Stimulated activated CD4-positive, alpha-beta T cell treated with anti-CD3 and anti-CD28 coated beads, Interleukin-2, amount 100 ng/mL, for 4 hours (primary cell): Measurements from ENCODE around the gene CCDC127.
"Not testable (repeated sequence)": the region's sequence is repeated elsewhere in the genome, so short reads cannot be mapped to it uniquely, and the experiment has no call there.

Experiments used
- DNase-seq: peaks from one replicate; pipeline ENCODE4 v3.0.0-alpha.2; 2020; ENCODE audit warnings: low read depth

The CCDC127 gene

DNA sequence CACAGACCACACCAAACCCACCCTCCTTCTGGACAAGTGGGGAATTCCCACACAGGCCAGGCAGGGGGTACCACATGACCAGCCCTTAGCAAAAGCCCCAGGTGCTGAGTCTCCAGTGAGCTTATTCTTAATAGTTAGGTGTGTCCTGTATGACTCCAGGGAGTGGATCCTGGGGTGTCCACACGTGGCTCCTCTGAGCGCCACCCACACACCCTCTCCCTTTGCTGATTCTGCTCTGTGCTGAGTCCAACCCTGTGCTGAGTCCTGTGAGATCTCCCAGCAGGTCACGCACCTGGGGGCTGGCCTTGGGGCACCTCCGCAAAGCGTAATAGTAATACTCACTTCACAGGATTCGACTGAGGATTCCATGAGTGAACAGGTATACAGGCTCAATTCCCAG is 14.0 kb downstream of the CCDC127 start:
- no peak for DNase-seq

DNA sequence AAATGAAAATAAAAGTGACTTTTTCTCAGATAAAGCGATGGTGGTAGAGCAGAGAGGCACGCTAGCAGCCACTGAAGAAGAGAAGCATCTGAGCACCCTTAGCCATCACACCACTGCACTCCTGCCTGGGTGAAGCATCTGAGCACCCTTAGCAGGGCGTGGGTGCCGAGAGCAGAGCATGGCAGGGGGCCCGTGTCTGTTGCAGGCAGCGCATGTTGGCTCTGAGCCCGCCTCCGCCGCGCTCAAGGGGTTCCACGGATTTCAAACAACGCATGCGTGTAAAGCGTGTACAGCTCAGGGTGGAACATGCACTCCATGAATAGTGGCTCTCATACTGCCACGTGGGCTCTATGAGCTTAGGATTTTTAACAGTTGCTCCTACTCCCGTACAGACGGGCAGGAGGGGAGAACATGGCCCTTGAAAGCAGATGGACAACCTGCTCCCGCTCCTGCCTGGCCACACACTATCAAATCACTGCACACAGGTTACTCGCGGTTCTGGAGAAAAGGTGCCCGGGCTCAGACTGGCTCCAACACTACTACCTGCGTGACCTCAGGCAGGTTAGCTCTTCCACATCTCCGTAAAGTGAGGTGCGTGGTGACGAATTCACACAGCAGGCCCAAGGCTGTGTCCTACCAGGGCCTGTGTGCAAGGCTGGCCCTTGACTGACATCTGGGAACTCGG is 14.6 kb downstream of the CCDC127 start:
- no peak for DNase-seq

DNA sequence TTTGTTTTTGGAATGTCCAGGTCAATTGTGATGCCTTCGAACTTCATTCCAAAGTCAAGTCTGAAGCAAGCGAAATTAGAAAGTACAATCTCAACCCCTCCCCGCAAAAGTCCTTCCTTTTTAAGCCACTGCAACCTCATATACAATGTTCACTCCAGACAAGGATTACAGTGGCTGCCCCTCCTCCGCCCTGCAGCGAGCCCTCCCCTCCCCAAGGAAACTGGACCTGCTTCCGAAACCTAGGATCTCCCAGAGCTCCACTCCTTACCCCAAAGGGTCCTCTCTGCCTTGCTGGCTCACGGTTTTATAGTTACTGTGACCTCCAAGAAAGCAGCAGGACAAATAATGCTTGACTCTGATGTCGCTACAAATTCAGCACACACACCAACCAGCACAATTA is 16.3 kb downstream of the CCDC127 start:
- DNase-seq, result no peak

DNA sequence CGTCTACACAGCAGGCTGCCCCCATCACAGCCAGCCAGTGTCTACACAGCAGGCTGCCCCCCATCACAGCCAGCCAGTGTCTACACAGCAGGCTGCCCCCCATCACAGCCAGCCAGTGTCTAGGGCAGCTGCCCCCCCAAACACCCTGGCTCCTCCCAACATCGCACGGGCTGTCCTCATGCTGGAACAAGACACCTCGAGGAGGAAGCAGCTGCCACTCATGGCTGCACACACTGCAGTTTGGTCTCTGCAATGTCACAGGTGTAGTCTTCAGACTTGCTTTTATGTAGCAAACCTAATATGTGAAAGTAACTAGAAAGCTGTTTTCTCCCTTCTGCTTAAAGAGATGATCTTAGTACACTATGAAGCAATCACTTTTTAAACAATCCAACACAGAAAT is 17.0 kb downstream of the CCDC127 start:
- no peak for DNase-seq

DNA sequence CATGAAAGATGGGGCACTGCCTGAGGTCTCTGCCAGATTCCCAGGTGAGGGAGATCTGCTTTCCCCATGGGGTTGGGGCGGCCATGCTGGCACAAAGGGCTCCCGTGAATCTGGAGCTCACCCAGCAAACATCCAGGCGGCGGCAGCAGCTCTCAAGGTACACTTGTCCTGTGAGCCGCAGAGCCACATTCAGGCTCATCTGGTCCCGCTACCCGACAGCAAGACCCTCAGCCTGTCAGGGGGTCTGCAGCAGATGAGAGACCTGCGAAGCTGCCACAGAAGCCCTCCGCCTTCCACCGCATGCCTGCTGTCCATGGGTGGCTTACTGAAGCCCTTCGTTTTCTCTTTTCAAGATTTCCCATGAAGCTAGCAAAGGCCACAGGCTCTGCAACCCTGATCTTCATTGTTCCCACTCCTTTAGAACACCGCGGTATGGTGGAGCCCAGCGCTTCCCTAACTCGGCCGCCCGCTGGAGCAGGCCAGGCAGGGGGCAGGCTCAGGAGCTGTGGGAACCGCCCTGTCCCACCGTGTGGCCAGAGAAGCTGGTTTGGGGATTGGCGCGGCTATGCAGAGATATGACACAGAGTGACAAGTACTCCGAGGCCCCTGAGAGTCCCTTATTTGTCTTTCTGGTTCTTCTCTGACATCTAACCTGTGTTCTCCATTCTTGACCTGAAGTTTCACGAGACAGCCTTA is 17.9 kb downstream of the CCDC127 start:
- DNase-seq, result no peak

DNA sequence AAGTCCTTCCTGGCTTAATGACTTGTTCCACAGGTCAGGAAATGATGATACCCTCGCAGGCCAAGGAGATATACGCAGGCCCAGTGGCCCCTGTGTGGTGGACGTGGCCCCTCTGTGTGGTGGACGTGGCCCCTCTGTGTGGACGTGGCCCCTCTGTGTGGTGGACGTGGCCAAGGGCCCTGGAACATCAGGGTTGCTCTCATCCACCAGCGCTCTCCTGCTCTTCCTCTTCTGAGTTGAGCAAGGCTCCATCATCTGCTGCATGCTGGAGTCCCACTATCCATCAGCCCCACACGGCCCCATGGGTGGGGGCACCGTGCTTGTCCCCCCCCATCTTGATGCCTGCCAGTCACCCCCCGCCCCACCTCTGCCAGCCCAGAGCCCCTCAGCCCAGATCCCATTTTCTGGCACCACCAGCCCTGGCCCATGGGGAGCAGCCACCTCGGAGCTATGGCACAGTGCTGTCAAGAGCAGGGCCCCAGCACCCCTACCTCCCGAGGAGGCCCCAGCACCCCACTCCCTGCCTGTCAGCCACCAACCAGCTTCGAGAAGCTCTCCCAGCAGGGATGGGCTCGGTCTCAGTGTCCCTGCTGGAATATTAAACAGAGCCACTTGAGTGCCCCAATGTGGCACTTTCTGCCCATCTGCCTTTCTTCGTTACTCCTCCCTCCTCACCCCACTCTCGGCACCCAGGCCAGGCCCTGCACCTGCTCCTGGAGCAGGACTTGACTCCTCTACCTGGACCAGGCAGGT is 18.6 kb downstream of the CCDC127 start:
- DNase-seq, result no peak

DNA sequence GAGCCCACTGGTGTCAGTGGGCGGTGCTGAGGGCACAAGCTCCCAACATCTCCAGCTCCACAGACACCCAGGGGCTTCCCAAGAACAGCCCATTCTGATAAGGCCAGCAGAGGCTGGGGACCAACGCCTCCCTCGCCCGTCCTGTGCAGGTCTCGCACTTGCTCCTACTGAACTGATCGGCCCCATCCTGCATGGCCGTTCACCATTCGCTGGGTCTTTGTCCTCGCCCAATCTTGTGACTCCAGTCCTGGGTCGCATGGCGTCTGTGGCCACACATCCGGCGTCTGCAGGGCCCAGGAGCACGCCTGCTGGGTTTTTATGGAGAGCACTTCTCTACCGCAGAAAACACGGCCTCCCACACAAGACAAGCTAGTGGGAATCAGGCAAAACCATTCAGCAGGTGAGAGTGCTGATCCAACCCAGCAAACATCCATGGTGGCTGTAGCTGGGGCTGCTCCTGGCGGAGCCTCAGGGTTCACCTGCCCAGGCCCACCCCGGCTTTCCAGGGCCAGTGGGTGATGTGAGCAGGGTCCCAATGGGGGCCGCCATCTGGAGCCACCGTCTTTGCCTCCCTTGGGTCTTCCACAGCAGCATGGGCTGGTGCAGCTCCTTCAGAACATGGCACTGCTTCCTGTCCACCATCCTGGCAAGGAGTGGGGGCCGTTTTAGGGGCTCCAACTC is 19.3 kb downstream of the CCDC127 start:
- DNase-seq, result no peak

DNA sequence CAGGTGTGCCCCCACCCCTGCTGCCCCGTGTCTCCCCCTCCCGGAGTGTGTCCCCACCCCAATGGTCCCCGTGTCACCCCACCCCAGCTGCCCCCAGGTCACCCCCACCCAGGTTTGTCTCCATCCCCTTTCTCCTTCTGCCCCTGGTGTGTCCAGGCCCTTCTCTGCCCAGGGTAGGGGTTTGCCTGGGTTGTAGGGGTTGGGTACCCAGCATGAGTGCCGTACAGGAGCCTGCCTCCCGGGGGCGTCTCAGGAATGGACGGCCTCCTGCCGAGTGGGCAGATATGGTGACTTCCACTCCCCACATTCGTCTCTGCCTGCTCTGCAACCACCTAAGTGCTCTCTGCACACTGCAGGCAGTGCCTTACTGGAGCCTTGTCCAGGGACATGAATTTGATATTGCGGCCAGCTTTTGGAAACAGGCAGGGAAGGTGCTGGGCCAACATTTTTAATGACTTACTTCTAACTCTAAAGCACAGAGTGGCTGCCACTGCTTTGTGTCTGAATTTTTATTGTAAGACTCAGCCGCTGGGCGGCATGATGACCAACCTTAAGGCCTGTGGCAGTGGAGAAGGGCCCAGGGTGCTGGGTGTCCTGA is 20.0 kb downstream of the CCDC127 start:
- DNase-seq, result no peak

DNA sequence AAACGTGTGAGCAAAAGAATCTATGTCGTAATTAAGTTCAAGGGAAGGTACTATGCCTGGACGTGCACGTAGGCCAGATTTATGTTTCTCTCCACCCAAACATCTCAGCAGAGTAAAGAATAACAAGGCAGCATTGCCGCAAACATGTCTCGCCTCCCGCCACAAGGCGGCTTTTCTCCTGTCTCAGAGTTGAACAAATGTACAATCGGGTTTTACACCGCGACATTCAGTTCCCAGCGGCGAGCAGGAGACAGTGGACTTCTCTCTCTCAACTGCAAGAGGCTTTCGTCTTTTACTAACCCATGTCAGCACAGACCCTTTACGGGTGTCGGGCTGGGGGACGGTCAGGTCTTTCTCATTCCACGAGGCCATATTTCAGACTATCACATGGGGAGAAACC is 20.9 kb downstream of the CCDC127 start:
- not testable (repeated sequence) for DNase-seq

DNA sequence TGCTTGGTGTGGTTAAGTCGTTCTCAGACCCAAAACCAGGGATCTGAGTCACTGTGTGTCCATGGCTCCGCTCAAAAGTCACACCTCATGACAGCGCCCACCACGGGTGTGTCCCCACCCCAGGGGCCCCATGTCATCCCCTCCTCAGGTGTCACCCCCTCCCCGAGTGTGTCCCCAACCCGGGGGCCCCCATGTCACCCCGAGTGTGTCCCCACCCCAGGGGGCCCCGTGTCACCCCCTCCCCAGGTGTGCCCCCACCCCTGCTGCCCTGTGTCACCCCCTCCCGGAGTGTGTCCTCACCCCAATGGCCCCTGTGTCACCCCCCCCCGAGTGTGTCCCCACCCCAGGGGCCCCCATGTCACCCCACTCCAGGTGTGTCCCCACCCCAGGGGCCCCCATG is 21.6 kb downstream of the CCDC127 start:
- DNase-seq, result no peak

DNA sequence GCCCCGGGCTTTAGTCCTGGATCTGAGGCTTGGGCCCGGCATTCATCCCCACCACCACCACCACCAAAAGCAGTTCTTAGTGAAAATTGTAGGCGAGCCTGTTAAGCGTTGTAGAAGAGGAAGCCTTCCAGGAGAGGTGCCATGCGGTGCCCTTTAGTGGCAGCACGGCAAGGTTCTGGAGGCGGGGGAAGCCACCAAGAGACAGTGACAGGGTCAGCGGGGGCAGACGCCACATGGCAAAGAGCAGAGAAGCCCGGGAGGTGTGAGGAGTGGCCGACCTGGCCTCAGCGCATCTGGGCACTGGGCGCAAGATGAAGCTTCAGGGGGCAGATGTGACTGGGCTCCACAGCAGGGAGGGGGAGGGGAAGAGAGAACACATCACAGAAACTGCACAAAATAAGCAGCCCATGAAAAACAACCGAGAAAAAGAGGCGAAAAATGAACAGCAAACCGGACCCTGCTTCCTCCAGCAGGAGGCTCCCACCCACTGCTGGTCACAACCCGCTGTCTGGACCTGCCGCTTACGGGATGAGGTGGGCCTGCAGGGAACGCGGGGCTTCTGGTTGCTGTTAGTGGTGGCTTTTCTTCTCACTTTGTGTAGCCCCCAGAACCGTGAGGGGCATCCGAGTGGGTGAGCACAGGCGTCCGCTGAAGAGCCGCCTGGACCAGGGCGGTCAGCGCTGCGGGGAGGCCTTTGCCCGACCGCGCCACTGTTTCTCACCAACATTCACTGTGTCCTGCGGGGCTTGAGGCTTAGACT is 22.4 kb downstream of the CCDC127 start:
- DNase-seq, result no peak

DNA sequence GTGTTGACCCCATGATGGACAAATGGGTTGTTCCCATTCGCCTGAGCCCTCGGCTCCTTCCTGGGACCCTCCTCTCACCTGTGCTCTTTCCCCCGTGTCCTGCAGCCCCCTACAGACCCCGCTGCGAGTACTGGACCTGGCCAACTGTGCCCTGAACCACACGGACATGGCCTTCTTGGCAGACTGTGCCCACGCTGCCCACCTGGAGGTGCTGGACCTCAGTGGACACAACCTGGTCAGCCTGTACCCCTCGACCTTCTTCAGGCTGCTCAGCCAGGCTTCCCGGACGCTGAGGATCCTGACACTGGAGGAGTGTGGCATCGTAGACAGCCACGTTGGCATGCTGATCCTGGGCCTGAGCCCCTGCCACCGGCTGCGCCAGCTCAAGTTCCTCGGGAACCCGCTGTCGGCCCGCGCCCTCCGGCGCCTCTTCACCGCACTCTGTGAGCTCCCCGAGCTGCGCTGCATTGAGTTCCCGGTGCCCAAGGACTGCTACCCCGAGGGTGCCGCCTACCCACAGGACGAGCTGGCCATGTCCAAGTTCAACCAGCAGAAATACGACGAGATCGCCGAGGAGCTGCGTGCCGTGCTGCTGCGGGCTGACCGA is 23.2 kb downstream of the CCDC127 start:
- no peak for DNase-seq

DNA sequence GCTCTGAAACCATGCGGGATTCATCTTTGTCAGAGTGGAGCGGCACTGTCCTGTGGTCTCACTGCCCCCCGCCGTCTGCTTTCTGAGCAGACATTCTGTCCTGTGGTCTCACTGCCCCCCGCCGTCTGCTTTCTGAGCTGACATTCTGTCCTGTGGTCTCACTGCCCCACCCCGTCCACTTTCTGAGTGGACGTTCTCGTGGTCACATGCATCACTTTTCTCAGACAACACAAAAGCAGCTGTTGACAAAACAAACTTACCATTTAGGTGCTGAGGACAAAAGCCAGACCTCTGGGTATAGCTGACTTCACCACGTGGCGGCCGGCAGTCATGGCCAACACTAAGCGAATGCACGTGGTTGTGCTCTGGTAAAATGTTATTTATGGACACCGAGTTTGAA is 23.9 kb downstream of the CCDC127 start:
- DNase-seq, result no peak

DNA sequence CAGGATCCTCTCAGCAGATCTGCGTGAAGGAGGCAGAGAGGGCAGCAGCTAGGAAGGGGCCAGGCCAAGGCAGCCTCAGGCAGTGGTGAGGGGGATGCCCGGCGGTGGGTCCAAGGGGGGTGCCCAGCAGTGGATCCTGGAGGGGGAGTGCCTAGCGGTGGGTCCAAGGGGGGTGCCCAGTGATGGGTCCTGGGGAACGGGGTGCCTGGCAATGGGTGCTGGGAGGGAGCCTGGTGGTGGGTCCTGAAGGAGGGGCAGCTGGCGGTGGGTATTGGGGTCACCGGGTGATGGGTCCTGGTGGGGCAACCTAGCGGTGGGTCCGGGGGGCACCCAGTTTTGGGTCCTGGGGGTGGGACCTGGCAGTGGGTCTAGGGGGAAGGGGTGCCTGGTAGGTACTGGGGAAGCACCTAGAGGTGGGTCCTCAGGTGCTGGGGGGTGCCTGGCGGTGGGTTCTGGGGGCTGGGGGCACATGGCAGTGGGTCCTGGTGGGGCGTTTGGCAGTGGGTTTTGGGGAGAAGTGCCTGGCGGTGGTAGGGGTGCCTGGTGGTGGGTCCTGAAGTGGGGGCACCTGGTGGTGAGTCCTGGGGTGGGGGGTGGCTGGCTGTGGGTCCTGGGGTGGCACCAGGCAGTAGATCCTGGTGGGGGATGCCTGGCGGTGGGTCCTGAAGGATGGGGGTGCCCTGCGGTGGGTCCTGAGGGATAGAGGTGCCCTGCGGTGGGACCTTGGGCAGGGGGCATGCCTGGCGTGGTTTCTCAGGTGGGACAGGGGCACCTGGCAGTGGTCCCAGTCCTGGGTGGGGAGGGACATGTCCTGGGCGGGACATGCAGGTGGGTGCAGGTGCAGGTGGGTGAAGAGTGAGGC is 24.8 kb downstream of the CCDC127 start:
- no peak for DNase-seq

DNA sequence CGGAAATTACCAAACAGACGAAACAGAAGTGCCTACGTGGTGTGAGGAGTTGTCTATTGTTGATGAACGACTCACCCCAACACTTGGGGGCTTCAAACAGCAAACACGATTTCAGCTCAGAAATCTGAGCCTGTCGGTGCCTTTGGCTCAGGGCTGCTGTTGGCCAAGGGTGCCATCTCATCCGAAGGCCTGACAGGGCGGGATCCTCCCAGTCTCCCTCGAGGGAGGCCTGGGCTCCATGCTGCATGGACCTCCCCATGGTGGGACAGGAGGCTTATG is 25.3 kb downstream of the CCDC127 start:
- no peak for DNase-seq

DNA sequence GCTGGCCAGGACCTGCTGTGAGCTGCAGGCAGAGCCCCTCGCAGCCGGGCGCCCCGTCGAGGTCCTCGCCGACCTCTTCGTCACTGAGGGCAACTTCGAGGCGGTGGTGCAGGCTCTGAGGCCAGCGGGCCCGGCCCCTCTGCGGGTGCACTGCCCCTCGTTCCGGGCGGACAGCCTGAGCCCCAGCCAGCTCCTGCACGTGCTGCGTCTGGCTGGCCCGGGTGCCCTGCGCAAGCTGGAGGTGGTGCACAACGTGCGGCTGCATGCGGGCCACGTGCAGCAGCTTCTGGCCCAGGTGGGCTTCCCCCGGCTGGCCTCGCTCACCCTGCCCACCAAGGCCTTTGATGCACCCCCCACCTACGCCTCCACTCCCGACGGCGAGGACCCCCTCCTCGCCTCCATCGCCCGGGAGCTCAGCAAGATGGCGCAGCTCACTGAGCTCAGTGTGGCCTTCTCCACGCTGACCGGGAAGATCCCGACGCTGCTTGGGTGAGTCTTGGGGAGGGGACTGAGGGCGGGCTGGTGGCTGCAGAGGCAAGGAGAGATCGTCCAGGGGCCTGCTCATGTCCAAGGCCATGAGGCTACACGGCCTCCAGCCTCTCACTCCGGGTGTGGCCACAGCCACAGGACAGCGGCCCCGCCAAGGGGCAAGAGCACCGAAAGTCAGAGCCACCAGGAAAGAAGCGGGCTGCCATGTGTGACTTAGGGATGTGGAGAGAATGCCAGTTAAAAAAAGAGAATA is 25.8 kb downstream of the CCDC127 start:
- DNase-seq, result no peak

DNA sequence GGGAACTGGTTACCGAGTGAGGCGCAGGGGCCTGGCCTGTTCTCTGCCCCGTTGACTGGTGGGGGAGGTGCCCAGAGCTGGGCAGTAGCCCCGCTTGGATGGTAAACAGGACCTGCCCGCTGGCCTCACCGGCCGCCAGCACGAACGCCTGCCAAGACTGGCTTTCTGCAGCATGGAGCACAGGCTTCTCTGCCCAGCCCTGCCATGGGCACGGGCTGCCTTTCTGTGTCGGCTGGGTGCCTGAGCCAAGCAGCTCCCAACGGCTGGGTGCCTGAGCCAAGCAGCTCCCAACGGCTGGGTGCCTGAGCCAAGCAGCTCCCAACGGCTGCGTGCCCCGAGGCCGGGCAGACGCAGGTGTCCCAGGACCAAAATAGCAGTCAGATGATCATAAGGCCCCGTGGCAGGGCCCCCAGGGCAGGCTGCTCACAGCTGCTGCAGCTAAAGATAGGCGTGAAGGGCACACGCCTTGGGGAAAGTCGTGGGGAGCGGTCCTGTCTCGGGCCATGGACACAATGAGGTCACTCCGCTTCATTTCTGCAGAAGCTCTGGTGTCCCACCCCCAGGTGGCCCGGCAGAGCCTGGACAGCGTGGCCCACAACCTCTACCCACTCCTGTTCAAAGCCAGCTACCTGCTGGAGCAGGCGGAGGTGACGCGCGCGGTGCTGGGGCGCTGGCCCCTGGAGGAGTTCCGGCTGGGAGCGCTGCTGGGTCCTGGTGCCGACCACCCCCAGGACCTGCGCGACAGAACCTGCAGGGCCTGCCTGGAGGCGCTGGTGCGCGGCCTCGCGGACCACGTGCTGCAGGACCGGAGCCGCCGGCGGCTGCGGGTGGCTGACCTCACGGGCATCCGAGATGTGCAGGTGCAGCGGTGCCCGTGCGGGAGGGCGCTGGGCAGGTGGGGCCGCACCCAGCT is 26.7 kb downstream of the CCDC127 start, which contains the start of gene LRRC14B:
Gene LRRC14B, plus strand, starts transcription at position 460 of the 913 bp plus-strand sequence. Its CDS starts 44 bp downstream, at position 504.
- DNase-seq, result no peak

DNA sequence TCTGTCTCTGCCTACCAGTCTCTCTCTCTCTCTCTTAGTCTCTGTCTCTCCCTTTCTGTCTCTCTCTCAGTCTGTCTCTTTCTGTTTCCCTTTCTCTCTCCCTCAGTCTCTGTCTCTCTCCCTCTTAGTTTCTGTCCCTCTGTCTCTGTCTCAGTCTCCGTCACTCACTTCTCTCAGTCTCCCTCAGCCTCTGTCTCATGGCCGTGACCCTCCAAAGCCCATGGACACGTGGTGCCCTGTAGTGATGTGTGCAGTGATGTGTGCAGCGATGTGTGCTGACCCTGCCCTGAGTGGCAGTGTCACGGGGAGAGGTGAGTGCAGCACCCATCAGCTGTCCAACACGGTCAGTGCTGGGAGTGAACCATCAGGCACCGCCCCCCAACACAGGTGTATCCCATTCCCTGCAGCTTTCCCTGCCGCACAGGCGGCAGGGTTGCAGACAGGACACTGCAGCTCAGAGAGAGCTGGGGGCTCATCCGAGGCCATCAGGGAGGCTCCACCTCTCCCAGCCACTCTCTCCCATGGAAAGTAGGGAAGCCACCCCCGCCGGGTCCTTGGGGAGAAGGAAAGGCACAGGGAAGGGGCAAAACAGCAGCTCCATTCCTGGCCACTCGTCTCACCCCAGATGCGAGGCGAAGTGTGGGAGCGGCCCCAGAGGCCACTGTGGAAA is 27.5 kb downstream of the CCDC127 start:
- no peak for DNase-seq
